Muscle layer of colon (tissue), 2 donors: ENCODE data around the gene PDCD11.

ENCODE experiments used
- H3K27ac ChIP-seq: one replicate; pipeline ENCODE4 v1.7.0; 2013; ENCODE audit warnings: low read depth, mild to moderate bottlenecking, low read length, moderate library complexity
- H3K27me3 ChIP-seq, 2 donors: one replicate each; pipeline ENCODE4 v1.7.0; 2013; ENCODE audit warnings: low read length in 2 of 2, mild to moderate bottlenecking in 2 of 2; ENCODE audit not compliant: insufficient read depth in 2 of 2, control insufficient read depth in 1 of 2
- H3K36me3 ChIP-seq: one replicate; pipeline ENCODE4 v1.7.0; 2013; ENCODE audit warnings: mild to moderate bottlenecking, low read length; ENCODE audit not compliant: insufficient read depth
- H3K4me1 ChIP-seq: one replicate; pipeline ENCODE4 v1.7.0; 2013; ENCODE audit warnings: mild to moderate bottlenecking, low read length; ENCODE audit not compliant: insufficient read depth
- H3K4me3 ChIP-seq, 2 donors: one replicate each; pipeline ENCODE4 v1.7.0; 2013; ENCODE audit warnings: low read length in 2 of 2, low read depth in 1 of 2, mild to moderate bottlenecking in 1 of 2, moderate library complexity in 1 of 2
- H3K9ac ChIP-seq: one replicate; pipeline ENCODE4 v1.7.0; 2013; ENCODE audit warnings: low read length
- H3K9me3 ChIP-seq: one replicate; pipeline ENCODE4 v1.7.0; 2013; ENCODE audit warnings: mild to moderate bottlenecking, low read length
- donor health status: abdominal sarcoma.
- donor health status: Adenocarcinoma of cecum.

Gene PDCD11

GRCh38 chr10:103442031-103442461 is 45.6 kb downstream of the PDCD11 start:
- Histone ChIP-seq H3K9me3 (no peaks in the 10 kb centered on the region), H3K27me3 (no peaks in the 10 kb centered on the region), H3K9ac (no peak overlapping the region), H3K4me1 (peaks cover 4% of the 10 kb centered on the region), H3K27ac (no peak overlapping the region), H3K36me3 (peaks cover 83% of the 10 kb centered on the region), H3K4me3 (no peak overlapping the region)

- peaks cover 82% of the 10 kb centered on the region for H3K36me3 ChIP-seq
- no peak overlapping the region for H3K4me3 ChIP-seq
- no peak overlapping the region for H3K27ac ChIP-seq
- peaks cover 12% of the 10 kb centered on the region for H3K4me1 ChIP-seq
- no peaks in the 10 kb centered on the region for H3K27me3 ChIP-seq
- no peak overlapping the region for H3K9ac ChIP-seq
- no peaks in the 10 kb centered on the region for H3K9me3 ChIP-seq
Measured at GRCh38 chr10:103443475-103444185, 47.2 kb downstream of the PDCD11 start.

- Histone ChIP-seq H3K36me3 (peaks cover 83% of the 10 kb centered on the region), H3K27me3 (no peaks in the 10 kb centered on the region), H3K9ac (no peak overlapping the region), H3K27ac (no peak overlapping the region), H3K9me3 (no peaks in the 10 kb centered on the region), H3K4me3 (no peak overlapping the region), H3K4me1 (peaks cover 20% of the 10 kb centered on the region)
Measured at GRCh38 chr10:103444478-103444877, 48.1 kb downstream of the PDCD11 start.

GRCh38 chr10:103445366-103445765 is 48.9 kb downstream of the PDCD11 start:
- Histone ChIP-seq H3K9me3 (no peaks in the 10 kb centered on the region), H3K27ac (peak overlapping the region; percentile 49), H3K9ac (no peak overlapping the region), H3K4me1 (peaks cover 29% of the 10 kb centered on the region), H3K36me3 (peaks cover 82% of the 10 kb centered on the region), H3K27me3 (no peaks in the 10 kb centered on the region), H3K4me3 (no peak overlapping the region)

GRCh38 chr10:103445767-103446567 is 49.5 kb downstream of the PDCD11 start:
- H3K27me3 ChIP-seq: no peaks in the 10 kb centered on the region
- no peaks in the 10 kb centered on the region for H3K9me3 ChIP-seq
- H3K36me3 ChIP-seq: peaks cover 82% of the 10 kb centered on the region
- no peak overlapping the region for H3K9ac ChIP-seq
- H3K27ac ChIP-seq: peak overlapping the region; percentile 49
- H3K4me1 ChIP-seq: peaks cover 32% of the 10 kb centered on the region
- H3K4me3 ChIP-seq: no peak overlapping the region

- H3K27ac ChIP-seq: no peak overlapping the region
- no peak overlapping the region for H3K9ac ChIP-seq
- H3K4me3 ChIP-seq: no peak overlapping the region
- H3K36me3 ChIP-seq: peaks cover 72% of the 10 kb centered on the region
- H3K9me3 ChIP-seq: no peaks in the 10 kb centered on the region
- H3K4me1 ChIP-seq: peaks cover 32% of the 10 kb centered on the region
- H3K27me3 ChIP-seq: no peaks in the 10 kb centered on the region
Measured at GRCh38 chr10:103447187-103447586, 50.8 kb downstream of the PDCD11 start.

- Histone ChIP-seq H3K9ac (no peak overlapping the region), H3K4me3 (peak overlapping the region in 1 of 2 donors; percentile 68), H3K4me1 (peaks cover 39% of the 10 kb centered on the region), H3K27ac (no peak overlapping the region), H3K36me3 (peaks cover 56% of the 10 kb centered on the region), H3K9me3 (no peaks in the 10 kb centered on the region), H3K27me3 (no peaks in the 10 kb centered on the region)
Measured at GRCh38 chr10:103448746-103449145, 52.3 kb downstream of the PDCD11 start.

- Histone ChIP-seq H3K9me3 (no peaks in the 10 kb centered on the region), H3K4me3 (peak overlapping the region; percentile 18 to 68), H3K27me3 (no peaks in the 10 kb centered on the region), H3K4me1 (peaks cover 39% of the 10 kb centered on the region), H3K36me3 (peaks cover 49% of the 10 kb centered on the region), H3K9ac (no peak overlapping the region), H3K27ac (peak overlapping the region; percentile 16)
Measured at GRCh38 chr10:103449208-103450144, 53.0 kb downstream of the PDCD11 start.

- Histone ChIP-seq H3K9ac (peak overlapping the region; percentile 19), H3K4me1 (peaks cover 39% of the 10 kb centered on the region), H3K9me3 (no peaks in the 10 kb centered on the region), H3K27me3 (no peaks in the 10 kb centered on the region), H3K36me3 (peaks cover 41% of the 10 kb centered on the region), H3K27ac (peak overlapping the region; percentile 16), H3K4me3 (peak overlapping the region in 1 of 2 donors; percentile 68)
Measured at GRCh38 chr10:103450201-103450695, 53.8 kb downstream of the PDCD11 start.

- no peaks in the 10 kb centered on the region for H3K9me3 ChIP-seq
- no peaks in the 10 kb centered on the region for H3K27me3 ChIP-seq
- H3K4me1 ChIP-seq: peaks cover 39% of the 10 kb centered on the region
- H3K27ac ChIP-seq: peak overlapping the region; percentile 87
- H3K36me3 ChIP-seq: peaks cover 32% of the 10 kb centered on the region
- peak overlapping the region; percentile 60 for H3K9ac ChIP-seq
- H3K4me3 ChIP-seq: peak overlapping the region; percentile 40 to 68
Measured at GRCh38 chr10:103451091-103451813, 54.8 kb downstream of the PDCD11 start.
